Stomach (tissue), 4 donors: ENCODE measurements around the gene IFRD2.

Experiments
- EP300 ChIP-seq: sonication (generic); formaldehyde crosslinking; IDR thresholded peaks from one replicate; pipeline ENCODE4 v1.6.1; 2017; ENCODE audit warnings: antibody characterized with exemption
- POLR2A ChIP-seq, 4 donors: fragments of 450-650 bp; IDR thresholded peaks; one replicate each; pipeline ENCODE4 v1.6.1; 2016; ENCODE audit warnings: antibody characterized with exemption in 4 of 4, control low read depth in 2 of 4, mild to moderate bottlenecking in 1 of 4, moderate library complexity in 1 of 4
- POLR2AphosphoS5 ChIP-seq, 3 donors: sonication (generic); formaldehyde crosslinking; IDR thresholded peaks; one replicate each; pipeline ENCODE4 v1.6.1; 2016; ENCODE audit warnings: antibody characterized with exemption in 3 of 3
- TF ChIP-seq, protein P1 (sequence below), 7 experiments: fragments of 450-650 bp in 4 of 7; fragments of 200-600 bp in 3 of 7; sonication (generic) in 3 of 7; IDR thresholded peaks; one replicate each; pipeline ENCODE4 v1.5.1; 2016 to 2019; ENCODE audit warnings: antibody characterized with exemption in 7 of 7, control low read depth in 2 of 7, mild to moderate bottlenecking in 1 of 7

DNA sequence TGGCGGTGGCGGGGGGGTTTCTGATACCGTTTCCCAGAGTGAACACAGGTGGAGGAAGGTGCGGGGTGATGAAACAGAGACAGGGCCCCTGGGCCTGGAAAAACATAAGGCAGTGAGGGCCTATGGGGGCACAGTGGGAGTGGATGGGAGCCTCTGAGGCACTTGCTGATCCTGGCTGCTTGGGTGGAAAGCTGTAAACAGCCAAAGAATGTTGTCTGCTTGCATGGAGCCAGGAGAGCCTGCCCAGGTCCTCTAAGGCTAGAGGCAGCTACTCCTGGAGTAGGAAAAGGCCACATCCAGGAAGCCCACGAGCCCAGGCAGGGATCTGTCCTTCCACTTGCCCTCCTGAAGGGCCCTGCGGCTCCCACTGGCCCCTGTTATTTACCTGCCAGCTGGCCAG is 26.2 kb downstream of the IFRD2 start:
- no peak for TF ChIP-seq POLR2A (IDR thresholded peaks at IDR 0.05)
- TF ChIP-seq, protein P1, sequence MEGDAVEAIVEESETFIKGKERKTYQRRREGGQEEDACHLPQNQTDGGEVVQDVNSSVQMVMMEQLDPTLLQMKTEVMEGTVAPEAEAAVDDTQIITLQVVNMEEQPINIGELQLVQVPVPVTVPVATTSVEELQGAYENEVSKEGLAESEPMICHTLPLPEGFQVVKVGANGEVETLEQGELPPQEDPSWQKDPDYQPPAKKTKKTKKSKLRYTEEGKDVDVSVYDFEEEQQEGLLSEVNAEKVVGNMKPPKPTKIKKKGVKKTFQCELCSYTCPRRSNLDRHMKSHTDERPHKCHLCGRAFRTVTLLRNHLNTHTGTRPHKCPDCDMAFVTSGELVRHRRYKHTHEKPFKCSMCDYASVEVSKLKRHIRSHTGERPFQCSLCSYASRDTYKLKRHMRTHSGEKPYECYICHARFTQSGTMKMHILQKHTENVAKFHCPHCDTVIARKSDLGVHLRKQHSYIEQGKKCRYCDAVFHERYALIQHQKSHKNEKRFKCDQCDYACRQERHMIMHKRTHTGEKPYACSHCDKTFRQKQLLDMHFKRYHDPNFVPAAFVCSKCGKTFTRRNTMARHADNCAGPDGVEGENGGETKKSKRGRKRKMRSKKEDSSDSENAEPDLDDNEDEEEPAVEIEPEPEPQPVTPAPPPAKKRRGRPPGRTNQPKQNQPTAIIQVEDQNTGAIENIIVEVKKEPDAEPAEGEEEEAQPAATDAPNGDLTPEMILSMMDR (IDR thresholded peaks at IDR 0.05): no peak
- no peak for TF ChIP-seq EP300
- no peak for TF ChIP-seq POLR2AphosphoS5 (IDR thresholded peaks at IDR 0.05)
